OCI-LY3 (cell line): ENCODE results near the gene NTNG1.

Experiments used
- EZH2phosphoT487 ChIP-seq: fragments of 200-600 bp; shearing (Covaris generic); IDR thresholded peaks from 2 replicates; pipeline ENCODE4 v1.6.1; 2018; ENCODE audit warnings: antibody characterized with exemption, mixed run types, low read depth
- TF ChIP-seq, protein P1 (sequence below): fragments of 200-600, 300-600 bp; sonication (generic); IDR thresholded peaks from 2 replicates; pipeline ENCODE4 v1.5.1; 2014; ENCODE audit warnings: antibody characterized with exemption, low read length, low read depth

- TF ChIP-seq, protein P1, sequence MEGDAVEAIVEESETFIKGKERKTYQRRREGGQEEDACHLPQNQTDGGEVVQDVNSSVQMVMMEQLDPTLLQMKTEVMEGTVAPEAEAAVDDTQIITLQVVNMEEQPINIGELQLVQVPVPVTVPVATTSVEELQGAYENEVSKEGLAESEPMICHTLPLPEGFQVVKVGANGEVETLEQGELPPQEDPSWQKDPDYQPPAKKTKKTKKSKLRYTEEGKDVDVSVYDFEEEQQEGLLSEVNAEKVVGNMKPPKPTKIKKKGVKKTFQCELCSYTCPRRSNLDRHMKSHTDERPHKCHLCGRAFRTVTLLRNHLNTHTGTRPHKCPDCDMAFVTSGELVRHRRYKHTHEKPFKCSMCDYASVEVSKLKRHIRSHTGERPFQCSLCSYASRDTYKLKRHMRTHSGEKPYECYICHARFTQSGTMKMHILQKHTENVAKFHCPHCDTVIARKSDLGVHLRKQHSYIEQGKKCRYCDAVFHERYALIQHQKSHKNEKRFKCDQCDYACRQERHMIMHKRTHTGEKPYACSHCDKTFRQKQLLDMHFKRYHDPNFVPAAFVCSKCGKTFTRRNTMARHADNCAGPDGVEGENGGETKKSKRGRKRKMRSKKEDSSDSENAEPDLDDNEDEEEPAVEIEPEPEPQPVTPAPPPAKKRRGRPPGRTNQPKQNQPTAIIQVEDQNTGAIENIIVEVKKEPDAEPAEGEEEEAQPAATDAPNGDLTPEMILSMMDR, result no peak
- TF ChIP-seq EZH2phosphoT487, result no peak
Observed at GRCh38 chr1:107098961-107099360, 41.9 kb upstream of the NTNG1 start.
